ENCODE data around the gene ANKMY1. TPM values are rescaled to one million over a fixed set of nuclear protein-coding genes. Genes with fewer than 3 reads are reported as not detected.

ANKMY1 gene
- total and polyA plus RNA-seq, 2 experiments from 2014 or later, result 2.3 to 8.9 TPM

DNA sequence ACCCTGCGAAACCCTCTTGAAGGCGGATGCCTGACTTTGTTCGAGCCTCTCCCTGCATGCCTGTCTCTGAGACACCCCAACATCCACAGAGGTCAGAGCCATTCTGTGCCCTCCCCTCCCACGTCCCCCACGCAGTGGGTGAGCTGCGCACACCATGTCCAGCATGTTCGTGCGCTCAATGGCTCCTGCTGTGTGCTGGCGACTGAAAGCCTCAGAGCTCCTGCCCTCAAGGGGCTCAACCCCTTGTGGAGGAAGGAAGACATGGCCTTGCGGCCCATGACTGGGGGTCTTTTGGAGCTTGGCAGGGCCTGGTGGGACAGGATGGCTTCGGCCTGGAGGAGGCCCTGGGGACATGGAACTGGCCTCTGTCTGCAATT lies 45.7 kb downstream of the ANKMY1 start:
- no peaks in the 10 kb centered on the region for H3K9me3 Mint-ChIP-seq
- no peak overlapping the region for H2AFZ ChIP-seq
- ATAC-seq (no peak), DNase-seq (ENCODE audit: low spot score) (no peak)
- H3K27me3 Mint-ChIP-seq (ENCODE audit: insufficient read depth, low read depth, poor library complexity), result peaks cover 14% of the 10 kb centered on the region
- H3K36me3 ChIP-seq (ENCODE audit: insufficient read depth), result no peaks in the 10 kb centered on the region
- H3K4me1 ChIP-seq (ENCODE audit: insufficient read depth), result no peaks in the 10 kb centered on the region
- no peak overlapping the region for H3K4me2 ChIP-seq
- no peaks in the 10 kb centered on the region for H3K79me2 ChIP-seq (replicated peaks; ENCODE audit: insufficient read depth)
- TF ChIP-seq EZH2phosphoT487 (IDR thresholded peaks at IDR 0.05; ENCODE audit: unreplicated experiment) (no peak), ZNF114 (CRISPR knock-in tag; IDR thresholded peaks at IDR 0.05) (no peak), POLR2AphosphoS5 (IDR thresholded peaks at IDR 0.05; ENCODE audit: low read depth) (no peak), EZH2 (IDR thresholded peaks at IDR 0.05; ENCODE audit: low read depth, unreplicated experiment) (no peak), ZNF331 (CRISPR knock-in tag; IDR thresholded peaks at IDR 0.05; ENCODE audit: low read depth) (no peak), JUNB (IDR thresholded peaks at IDR 0.05; ENCODE audit: unreplicated experiment) (no peak), STAT1 (IDR thresholded peaks at IDR 0.05; ENCODE audit: unreplicated experiment) (no peak)
- TF ChIP-seq, protein P1, sequence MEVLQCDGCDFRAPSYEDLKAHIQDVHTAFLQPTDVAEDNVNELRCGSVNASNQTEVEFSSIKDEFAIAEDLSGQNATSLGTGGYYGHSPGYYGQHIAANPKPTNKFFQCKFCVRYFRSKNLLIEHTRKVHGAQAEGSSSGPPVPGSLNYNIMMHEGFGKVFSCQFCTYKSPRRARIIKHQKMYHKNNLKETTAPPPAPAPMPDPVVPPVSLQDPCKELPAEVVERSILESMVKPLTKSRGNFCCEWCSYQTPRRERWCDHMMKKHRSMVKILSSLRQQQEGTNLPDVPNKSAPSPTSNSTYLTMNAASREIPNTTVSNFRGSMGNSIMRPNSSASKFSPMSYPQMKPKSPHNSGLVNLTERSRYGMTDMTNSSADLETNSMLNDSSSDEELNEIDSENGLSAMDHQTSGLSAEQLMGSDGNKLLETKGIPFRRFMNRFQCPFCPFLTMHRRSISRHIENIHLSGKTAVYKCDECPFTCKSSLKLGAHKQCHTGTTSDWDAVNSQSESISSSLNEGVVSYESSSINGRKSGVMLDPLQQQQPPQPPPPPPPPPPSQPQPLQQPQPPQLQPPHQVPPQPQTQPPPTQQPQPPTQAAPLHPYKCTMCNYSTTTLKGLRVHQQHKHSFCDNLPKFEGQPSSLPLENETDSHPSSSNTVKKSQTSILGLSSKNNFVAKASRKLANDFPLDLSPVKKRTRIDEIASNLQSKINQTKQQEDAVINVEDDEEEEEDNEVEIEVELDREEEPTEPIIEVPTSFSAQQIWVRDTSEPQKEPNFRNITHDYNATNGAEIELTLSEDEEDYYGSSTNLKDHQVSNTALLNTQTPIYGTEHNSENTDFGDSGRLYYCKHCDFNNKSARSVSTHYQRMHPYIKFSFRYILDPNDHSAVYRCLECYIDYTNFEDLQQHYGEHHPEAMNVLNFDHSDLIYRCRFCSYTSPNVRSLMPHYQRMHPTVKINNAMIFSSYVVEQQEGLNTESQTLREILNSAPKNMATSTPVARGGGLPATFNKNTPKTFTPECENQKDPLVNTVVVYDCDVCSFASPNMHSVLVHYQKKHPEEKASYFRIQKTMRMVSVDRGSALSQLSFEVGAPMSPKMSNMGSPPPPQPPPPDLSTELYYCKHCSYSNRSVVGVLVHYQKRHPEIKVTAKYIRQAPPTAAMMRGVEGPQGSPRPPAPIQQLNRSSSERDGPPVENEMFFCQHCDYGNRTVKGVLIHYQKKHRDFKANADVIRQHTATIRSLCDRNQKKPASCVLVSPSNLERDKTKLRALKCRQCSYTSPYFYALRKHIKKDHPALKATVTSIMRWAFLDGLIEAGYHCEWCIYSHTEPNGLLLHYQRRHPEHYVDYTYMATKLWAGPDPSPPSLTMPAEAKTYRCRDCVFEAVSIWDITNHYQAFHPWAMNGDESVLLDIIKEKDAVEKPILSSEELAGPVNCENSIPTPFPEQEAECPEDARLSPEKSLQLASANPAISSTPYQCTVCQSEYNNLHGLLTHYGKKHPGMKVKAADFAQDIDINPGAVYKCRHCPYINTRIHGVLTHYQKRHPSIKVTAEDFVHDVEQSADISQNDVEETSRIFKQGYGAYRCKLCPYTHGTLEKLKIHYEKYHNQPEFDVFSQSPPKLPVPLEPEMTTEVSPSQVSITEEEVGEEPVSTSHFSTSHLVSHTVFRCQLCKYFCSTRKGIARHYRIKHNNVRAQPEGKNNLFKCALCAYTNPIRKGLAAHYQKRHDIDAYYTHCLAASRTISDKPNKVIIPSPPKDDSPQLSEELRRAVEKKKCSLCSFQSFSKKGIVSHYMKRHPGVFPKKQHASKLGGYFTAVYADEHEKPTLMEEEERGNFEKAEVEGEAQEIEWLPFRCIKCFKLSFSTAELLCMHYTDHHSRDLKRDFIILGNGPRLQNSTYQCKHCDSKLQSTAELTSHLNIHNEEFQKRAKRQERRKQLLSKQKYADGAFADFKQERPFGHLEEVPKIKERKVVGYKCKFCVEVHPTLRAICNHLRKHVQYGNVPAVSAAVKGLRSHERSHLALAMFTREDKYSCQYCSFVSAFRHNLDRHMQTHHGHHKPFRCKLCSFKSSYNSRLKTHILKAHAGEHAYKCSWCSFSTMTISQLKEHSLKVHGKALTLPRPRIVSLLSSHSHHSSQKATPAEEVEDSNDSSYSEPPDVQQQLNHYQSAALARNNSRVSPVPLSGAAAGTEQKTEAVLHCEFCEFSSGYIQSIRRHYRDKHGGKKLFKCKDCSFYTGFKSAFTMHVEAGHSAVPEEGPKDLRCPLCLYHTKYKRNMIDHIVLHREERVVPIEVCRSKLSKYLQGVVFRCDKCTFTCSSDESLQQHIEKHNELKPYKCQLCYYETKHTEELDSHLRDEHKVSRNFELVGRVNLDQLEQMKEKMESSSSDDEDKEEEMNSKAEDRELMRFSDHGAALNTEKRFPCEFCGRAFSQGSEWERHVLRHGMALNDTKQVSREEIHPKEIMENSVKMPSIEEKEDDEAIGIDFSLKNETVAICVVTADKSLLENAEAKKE (CRISPR knock-in tag; IDR thresholded peaks at IDR 0.05), result no peak
- TF ChIP-seq, protein P2, sequence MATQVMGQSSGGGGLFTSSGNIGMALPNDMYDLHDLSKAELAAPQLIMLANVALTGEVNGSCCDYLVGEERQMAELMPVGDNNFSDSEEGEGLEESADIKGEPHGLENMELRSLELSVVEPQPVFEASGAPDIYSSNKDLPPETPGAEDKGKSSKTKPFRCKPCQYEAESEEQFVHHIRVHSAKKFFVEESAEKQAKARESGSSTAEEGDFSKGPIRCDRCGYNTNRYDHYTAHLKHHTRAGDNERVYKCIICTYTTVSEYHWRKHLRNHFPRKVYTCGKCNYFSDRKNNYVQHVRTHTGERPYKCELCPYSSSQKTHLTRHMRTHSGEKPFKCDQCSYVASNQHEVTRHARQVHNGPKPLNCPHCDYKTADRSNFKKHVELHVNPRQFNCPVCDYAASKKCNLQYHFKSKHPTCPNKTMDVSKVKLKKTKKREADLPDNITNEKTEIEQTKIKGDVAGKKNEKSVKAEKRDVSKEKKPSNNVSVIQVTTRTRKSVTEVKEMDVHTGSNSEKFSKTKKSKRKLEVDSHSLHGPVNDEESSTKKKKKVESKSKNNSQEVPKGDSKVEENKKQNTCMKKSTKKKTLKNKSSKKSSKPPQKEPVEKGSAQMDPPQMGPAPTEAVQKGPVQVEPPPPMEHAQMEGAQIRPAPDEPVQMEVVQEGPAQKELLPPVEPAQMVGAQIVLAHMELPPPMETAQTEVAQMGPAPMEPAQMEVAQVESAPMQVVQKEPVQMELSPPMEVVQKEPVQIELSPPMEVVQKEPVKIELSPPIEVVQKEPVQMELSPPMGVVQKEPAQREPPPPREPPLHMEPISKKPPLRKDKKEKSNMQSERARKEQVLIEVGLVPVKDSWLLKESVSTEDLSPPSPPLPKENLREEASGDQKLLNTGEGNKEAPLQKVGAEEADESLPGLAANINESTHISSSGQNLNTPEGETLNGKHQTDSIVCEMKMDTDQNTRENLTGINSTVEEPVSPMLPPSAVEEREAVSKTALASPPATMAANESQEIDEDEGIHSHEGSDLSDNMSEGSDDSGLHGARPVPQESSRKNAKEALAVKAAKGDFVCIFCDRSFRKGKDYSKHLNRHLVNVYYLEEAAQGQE (IDR thresholded peaks at IDR 0.05; ENCODE audit: unreplicated experiment), result no peak
- TF ChIP-seq, protein P3, sequence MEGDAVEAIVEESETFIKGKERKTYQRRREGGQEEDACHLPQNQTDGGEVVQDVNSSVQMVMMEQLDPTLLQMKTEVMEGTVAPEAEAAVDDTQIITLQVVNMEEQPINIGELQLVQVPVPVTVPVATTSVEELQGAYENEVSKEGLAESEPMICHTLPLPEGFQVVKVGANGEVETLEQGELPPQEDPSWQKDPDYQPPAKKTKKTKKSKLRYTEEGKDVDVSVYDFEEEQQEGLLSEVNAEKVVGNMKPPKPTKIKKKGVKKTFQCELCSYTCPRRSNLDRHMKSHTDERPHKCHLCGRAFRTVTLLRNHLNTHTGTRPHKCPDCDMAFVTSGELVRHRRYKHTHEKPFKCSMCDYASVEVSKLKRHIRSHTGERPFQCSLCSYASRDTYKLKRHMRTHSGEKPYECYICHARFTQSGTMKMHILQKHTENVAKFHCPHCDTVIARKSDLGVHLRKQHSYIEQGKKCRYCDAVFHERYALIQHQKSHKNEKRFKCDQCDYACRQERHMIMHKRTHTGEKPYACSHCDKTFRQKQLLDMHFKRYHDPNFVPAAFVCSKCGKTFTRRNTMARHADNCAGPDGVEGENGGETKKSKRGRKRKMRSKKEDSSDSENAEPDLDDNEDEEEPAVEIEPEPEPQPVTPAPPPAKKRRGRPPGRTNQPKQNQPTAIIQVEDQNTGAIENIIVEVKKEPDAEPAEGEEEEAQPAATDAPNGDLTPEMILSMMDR (conservative IDR thresholded peaks at IDR 0.05; ENCODE audit: low read depth in 2 of 2), result no peak
- H3K4me1 Mint-ChIP-seq, result no peaks in the 10 kb centered on the region; the same call in 2 of the 3 replicates
- 0 out of 2 replicates have a peak, but pooled peaks cover 4% of the 10 kb centered on the region for H3K9me2 ChIP-seq (ENCODE audit: insufficient read depth)
- H3K27ac Mint-ChIP-seq, result no peak overlapping the region
- H3K27me3 ChIP-seq (ENCODE audit: insufficient read depth), result no peaks in the 10 kb centered on the region
- no peak overlapping the region for H3K4me3 ChIP-seq
- no peak overlapping the region for H3K27ac ChIP-seq (ENCODE audit: low read depth)
- no peak overlapping the region for H3K4me3 Mint-ChIP-seq
- no peaks in the 10 kb centered on the region for H3F3A ChIP-seq (replicated peaks; ENCODE audit: low read depth)
- H3K36me3 Mint-ChIP-seq (ENCODE audit: low read depth), result no peaks in the 10 kb centered on the region
- H4K20me1 ChIP-seq (replicated peaks; ENCODE audit: insufficient read depth), result no peaks in the 10 kb centered on the region
